ENCODE data around the gene SLF1. TPM values are rescaled to one million over a fixed set of nuclear protein-coding genes. Genes with fewer than 3 reads are reported as not detected.

The SLF1 gene
- total RNA-seq, 4 donors from 2014 or later: 1.7 to 7.2 (median 5.4) TPM

DNA sequence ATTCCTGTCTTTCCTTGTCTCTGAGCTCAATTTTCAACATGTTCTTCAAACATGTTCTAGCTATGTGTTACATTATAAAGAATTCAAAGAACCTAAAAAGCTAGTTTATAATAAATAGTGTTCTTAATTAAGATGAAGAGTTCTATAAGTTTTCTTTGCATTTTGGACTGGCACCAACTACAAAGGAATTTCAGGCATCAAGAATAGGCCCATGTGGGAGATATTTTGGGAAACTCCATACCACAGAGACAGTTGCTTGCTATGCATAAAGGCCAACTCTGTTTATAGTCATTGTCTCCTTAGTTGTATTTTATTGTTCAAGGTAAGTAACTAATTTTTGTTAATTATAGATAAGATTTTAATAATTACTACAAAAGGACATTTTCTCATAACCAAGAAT, 4.5 kb downstream of the SLF1 start:
- H3K4me3 ChIP-seq (ENCODE audit: low read depth, poor library complexity, severe bottlenecking): no peak overlapping the region
- DNase-seq (ENCODE audit: low spot score in 2 of 2): no peak
- no peak for TF ChIP-seq POLR2A (IDR thresholded peaks at IDR 0.05)
- TF ChIP-seq, protein P1, sequence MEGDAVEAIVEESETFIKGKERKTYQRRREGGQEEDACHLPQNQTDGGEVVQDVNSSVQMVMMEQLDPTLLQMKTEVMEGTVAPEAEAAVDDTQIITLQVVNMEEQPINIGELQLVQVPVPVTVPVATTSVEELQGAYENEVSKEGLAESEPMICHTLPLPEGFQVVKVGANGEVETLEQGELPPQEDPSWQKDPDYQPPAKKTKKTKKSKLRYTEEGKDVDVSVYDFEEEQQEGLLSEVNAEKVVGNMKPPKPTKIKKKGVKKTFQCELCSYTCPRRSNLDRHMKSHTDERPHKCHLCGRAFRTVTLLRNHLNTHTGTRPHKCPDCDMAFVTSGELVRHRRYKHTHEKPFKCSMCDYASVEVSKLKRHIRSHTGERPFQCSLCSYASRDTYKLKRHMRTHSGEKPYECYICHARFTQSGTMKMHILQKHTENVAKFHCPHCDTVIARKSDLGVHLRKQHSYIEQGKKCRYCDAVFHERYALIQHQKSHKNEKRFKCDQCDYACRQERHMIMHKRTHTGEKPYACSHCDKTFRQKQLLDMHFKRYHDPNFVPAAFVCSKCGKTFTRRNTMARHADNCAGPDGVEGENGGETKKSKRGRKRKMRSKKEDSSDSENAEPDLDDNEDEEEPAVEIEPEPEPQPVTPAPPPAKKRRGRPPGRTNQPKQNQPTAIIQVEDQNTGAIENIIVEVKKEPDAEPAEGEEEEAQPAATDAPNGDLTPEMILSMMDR (IDR thresholded peaks at IDR 0.05): no peak
- intact Hi-C loops (cut with DNase I; ENCODE audit: low total_unique reads): no loop called here

DNA sequence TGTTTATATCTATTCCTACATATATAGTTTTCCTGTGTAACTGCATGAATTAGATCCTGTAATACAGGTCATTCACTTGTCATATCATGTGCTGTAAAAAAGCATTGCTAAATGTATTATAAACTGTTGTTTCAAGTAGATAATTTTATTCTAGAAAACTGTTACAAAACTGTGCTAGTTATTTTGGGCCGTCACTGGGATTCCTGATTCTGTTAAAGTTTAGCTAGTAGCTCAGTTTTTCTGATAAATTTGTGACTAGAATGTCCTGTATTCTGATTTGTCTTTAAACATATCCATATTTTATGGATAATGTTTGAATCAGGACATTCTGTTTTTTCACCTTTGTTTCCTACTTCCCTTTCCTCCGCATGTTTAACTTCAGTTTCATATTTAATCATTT, 5.4 kb downstream of the SLF1 start:
- 84 to 88% methylated on average over 2 of the region's 2 CpGs for WGBS, 2 donors
- intact Hi-C loops (cut with DNase I; ENCODE audit: low total_unique reads): no loop called here

GRCh38 chr5:94627191-94627590, 8.7 kb downstream of the SLF1 start:
- no peak for DNase-seq (ENCODE audit: low spot score in 2 of 2)
- WGBS, 2 donors: 98 to 100% methylated on average over 1 of the region's 1 CpG
- intact Hi-C loops (cut with DNase I; ENCODE audit: low total_unique reads): no loop called here
- no peak overlapping the region for H3K4me3 ChIP-seq (ENCODE audit: low read depth, poor library complexity, severe bottlenecking)
- TF ChIP-seq, protein P1 (IDR thresholded peaks at IDR 0.05): no peak
- TF ChIP-seq POLR2A (IDR thresholded peaks at IDR 0.05): no peak

More for the DNA sequence above, 5.4 kb downstream of the SLF1 start:
- no peak overlapping the region for H3K4me3 ChIP-seq (ENCODE audit: low read depth, poor library complexity, severe bottlenecking)
- TF ChIP-seq POLR2A (IDR thresholded peaks at IDR 0.05): no peak
- TF ChIP-seq, protein P1 (IDR thresholded peaks at IDR 0.05): no peak
- DNase-seq (ENCODE audit: low spot score in 2 of 2): no peak

DNA sequence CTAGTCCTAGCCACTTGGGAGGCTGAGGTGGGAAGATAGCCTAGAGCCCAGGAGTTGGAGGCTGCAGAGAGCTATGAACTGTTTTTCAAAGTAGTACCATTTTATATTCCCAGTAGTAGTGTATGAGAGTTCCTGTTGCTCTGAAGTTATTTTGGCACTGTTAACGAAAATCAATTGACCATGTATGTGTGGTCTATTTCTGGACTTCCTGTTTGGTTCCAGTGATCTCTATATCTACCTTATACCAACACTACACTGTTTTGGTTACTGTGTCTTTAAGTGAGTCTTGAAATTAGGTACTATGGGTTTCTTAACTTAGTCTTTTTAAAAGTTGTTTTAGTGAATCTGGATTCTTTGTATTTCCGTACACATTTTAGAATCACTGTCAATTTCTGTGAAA, 13.6 kb downstream of the SLF1 start:
- H3K4me3 ChIP-seq (ENCODE audit: low read depth, poor library complexity, severe bottlenecking): no peak overlapping the region
- WGBS, 2 donors: 77 to 84% methylated on average over 2 of the region's 2 CpGs
- TF ChIP-seq POLR2A (IDR thresholded peaks at IDR 0.05): no peak
- TF ChIP-seq, protein P1 (IDR thresholded peaks at IDR 0.05): no peak
- DNase-seq (ENCODE audit: low spot score in 2 of 2): no peak
- intact Hi-C loops (cut with DNase I; ENCODE audit: low total_unique reads): no loop called here

- DNase-seq (ENCODE audit: low spot score in 2 of 2): no peak
- 98 to 100% methylated on average over 3 of the region's 3 CpGs for WGBS, 2 donors
- no peak for TF ChIP-seq POLR2A (IDR thresholded peaks at IDR 0.05)
- TF ChIP-seq, protein P1 (IDR thresholded peaks at IDR 0.05): no peak
Measured at GRCh38 chr5:94640176-94640575, 21.7 kb downstream of the SLF1 start.

DNA sequence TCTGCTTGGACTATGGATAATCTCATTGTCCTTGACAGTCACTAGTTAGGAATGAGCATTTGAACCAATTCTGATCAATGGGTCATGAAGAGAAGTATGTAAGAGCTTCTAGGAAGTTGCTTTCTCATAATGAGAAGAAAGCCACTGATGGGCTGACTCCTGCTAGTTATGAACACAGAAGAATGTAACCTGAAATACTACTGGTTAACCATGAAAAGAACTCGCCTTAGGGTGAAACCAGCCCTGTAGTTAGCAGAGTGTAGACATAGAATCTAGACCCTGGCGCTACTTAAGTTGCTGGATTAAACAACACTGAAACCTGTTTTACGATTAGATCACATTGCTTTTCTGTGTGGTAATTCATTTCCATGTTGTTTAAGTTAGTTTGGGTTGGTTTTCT, 26.6 kb downstream of the SLF1 start:
- H3K4me3 ChIP-seq (ENCODE audit: low read depth, poor library complexity, severe bottlenecking): no peak overlapping the region
- TF ChIP-seq, protein P1 (IDR thresholded peaks at IDR 0.05): no peak
- no peak for TF ChIP-seq POLR2A (IDR thresholded peaks at IDR 0.05)
- DNase-seq (ENCODE audit: low spot score in 2 of 2): no peak
- intact Hi-C loops (cut with DNase I; ENCODE audit: low total_unique reads): no loop called here
- 94% methylated on average over 3 of the region's 3 CpGs for WGBS, 2 donors

More at GRCh38 chr5:94640176-94640575, 21.7 kb downstream of the SLF1 start:
- no peak overlapping the region for H3K4me3 ChIP-seq (ENCODE audit: low read depth, poor library complexity, severe bottlenecking)
- intact Hi-C loops (cut with DNase I; ENCODE audit: low total_unique reads): no loop called here

Measured in lower leg skin (tissue), 4 donors.